NOMO-1 (cell line): Measurements from ENCODE around the gene TENT5A.
"Not testable (repeated sequence)": the region's sequence is repeated elsewhere in the genome, so short reads cannot be mapped to it uniquely, and the experiment has no call there.

Experiments used
- DNase-seq, 2 experiments: peaks; one replicate each; lab custom pipeline; 2025; ENCODE audit not compliant: unreplicated experiment in 2 of 2; lab: John Stamatoyannopoulos, UW

TENT5A gene

GRCh38 chr6:81752084-81752920, at the start of gene TENT5A:
Gene TENT5A (minus strand): TSS chr6:81752681. CDS start chr6:81752141, 540 bp downstream.
- DNase-seq, result peak; percentile 89 to 95

GRCh38 chr6:81801489-81801888, 49.0 kb upstream of the TENT5A start:
- DNase-seq, result no peak

GRCh38 chr6:81800666-81801065, 48.2 kb upstream of the TENT5A start:
- DNase-seq, result no peak

- DNase-seq, result no peak
These were observed 46.8 kb upstream of the TENT5A start for GRCh38 chr6:81799323-81799722.

GRCh38 chr6:81797591-81797990, 45.1 kb upstream of the TENT5A start:
- DNase-seq, result peak in 1 of 2 experiments; percentile 17

GRCh38 chr6:81795890-81796289, 43.4 kb upstream of the TENT5A start:
- DNase-seq, result no peak

GRCh38 chr6:81793821-81794475, 41.5 kb upstream of the TENT5A start:
- DNase-seq, result peak in 1 of 2 experiments; percentile 69

- DNase-seq, result peak in 1 of 2 experiments; percentile 40
These were observed 40.3 kb upstream of the TENT5A start for GRCh38 chr6:81792826-81793225.

- no peak for DNase-seq
These were observed 39.3 kb upstream of the TENT5A start for GRCh38 chr6:81791756-81792155.

GRCh38 chr6:81790034-81790433, 37.6 kb upstream of the TENT5A start:
- no peak for DNase-seq

- no peak for DNase-seq
These were observed 36.8 kb upstream of the TENT5A start for GRCh38 chr6:81789291-81789690.

- DNase-seq, result no peak
These were observed 36.3 kb upstream of the TENT5A start for GRCh38 chr6:81788748-81789147.

GRCh38 chr6:81787313-81788068, 35.0 kb upstream of the TENT5A start:
- no peak for DNase-seq

- DNase-seq, result no peak
These were observed 33.7 kb upstream of the TENT5A start for GRCh38 chr6:81786150-81786549.

- DNase-seq, result no peak
These were observed 32.9 kb upstream of the TENT5A start for GRCh38 chr6:81785377-81785776.

GRCh38 chr6:81783893-81784292, 31.4 kb upstream of the TENT5A start:
- no peak for DNase-seq

GRCh38 chr6:81781624-81782023, 29.1 kb upstream of the TENT5A start:
- no peak for DNase-seq

GRCh38 chr6:81777586-81778268, 25.2 kb upstream of the TENT5A start:
- no peak for DNase-seq

GRCh38 chr6:81776219-81776618, 23.7 kb upstream of the TENT5A start:
- DNase-seq, result not testable (repeated sequence)

GRCh38 chr6:81774542-81774941, 22.1 kb upstream of the TENT5A start:
- DNase-seq, result no peak

GRCh38 chr6:81773887-81774286, 21.4 kb upstream of the TENT5A start:
- DNase-seq, result no peak
